ENCODE results near the gene MKNK1.

- TF ChIP-seq, protein P1, sequence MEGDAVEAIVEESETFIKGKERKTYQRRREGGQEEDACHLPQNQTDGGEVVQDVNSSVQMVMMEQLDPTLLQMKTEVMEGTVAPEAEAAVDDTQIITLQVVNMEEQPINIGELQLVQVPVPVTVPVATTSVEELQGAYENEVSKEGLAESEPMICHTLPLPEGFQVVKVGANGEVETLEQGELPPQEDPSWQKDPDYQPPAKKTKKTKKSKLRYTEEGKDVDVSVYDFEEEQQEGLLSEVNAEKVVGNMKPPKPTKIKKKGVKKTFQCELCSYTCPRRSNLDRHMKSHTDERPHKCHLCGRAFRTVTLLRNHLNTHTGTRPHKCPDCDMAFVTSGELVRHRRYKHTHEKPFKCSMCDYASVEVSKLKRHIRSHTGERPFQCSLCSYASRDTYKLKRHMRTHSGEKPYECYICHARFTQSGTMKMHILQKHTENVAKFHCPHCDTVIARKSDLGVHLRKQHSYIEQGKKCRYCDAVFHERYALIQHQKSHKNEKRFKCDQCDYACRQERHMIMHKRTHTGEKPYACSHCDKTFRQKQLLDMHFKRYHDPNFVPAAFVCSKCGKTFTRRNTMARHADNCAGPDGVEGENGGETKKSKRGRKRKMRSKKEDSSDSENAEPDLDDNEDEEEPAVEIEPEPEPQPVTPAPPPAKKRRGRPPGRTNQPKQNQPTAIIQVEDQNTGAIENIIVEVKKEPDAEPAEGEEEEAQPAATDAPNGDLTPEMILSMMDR (conservative IDR thresholded peaks at IDR 0.05; ENCODE audit: low read depth, low read length), result no peak
- TF ChIP-seq POLR2A (IDR thresholded peaks at IDR 0.05; ENCODE audit: low read depth, low read length) (no peak), RFX5 (IDR thresholded peaks at IDR 0.05; ENCODE audit: low read depth, low read length) (no peak), NFE2L2 (IDR thresholded peaks at IDR 0.05; ENCODE audit: low read depth, low read length) (no peak), RAD21 (IDR thresholded peaks at IDR 0.05; ENCODE audit: low read length) (no peak), RCOR1 (IDR thresholded peaks at IDR 0.05; ENCODE audit: insufficient replicate concordance, low read length) (no peak), CEBPB (IDR thresholded peaks at IDR 0.05; ENCODE audit: low read depth, low read length) (no peak), SMC3 (IDR thresholded peaks at IDR 0.05; ENCODE audit: low read depth, low read length) (no peak), FOS (IDR thresholded peaks at IDR 0.05; ENCODE audit: low read depth, low read length) (no peak), MAZ (IDR thresholded peaks at IDR 0.05; ENCODE audit: borderline replicate concordance, low read depth, low read length) (no peak), MAFK (IDR thresholded peaks at IDR 0.05; ENCODE audit: low read depth, low read length) (no peak), MXI1 (IDR thresholded peaks at IDR 0.05; ENCODE audit: borderline replicate concordance, low read depth, low read length) (no peak)
These were observed 91.8 kb downstream of the MKNK1 start for GRCh38 chr1:46512135-46512791.

All from IMR-90 (cell line).